ENCODE results near the gene TSPAN32. TPM values are rescaled to one million over a fixed set of nuclear protein-coding genes. Genes with fewer than 3 reads are reported as not detected.

Gene TSPAN32, protein sequence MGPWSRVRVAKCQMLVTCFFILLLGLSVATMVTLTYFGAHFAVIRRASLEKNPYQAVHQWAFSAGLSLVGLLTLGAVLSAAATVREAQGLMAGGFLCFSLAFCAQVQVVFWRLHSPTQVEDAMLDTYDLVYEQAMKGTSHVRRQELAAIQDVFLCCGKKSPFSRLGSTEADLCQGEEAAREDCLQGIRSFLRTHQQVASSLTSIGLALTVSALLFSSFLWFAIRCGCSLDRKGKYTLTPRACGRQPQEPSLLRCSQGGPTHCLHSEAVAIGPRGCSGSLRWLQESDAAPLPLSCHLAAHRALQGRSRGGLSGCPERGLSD
- 0.44 TPM for polyA plus RNA-seq (2012; ENCODE audit: insufficient read depth, insufficient read length)

GRCh38 chr11:2301631-2302305 is at the start of gene TSPAN32, which contains the start of gene C11orf21:
Gene TSPAN32 (plus strand): TSS chr11:2302013. CDS start chr11:2302150, 137 bp downstream.
Gene C11orf21 (minus strand): TSS chr11:2301918. CDS start chr11:2301808, 110 bp downstream.
- no peak within 1 kb of the TSS for H3K4me3 ChIP-seq (ENCODE audit: low read length)
- DNase-seq (ENCODE audit: low read depth, low spot score) = no peak

DNA sequence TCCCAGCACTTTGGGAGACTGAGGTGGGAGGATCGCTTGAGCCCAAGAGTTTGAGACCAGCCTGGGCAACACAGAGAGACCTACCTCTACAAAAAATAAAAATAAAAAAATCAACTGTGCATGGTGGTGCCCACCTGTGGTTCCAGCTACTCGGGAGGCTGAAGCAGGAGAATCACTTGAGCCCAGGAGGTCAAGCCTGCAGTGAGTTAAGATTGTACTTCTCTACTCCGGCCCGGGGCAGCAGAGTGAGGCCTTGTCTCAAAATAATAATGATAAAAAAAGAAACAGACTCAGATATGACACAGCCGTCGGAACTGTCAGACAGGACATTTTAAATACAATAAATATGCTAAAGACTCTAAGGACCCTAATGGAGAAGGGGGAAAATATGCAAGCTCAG is 49.8 kb upstream of the TSPAN32 start:
- H3K4me3 ChIP-seq (ENCODE audit: low read length) = no peak overlapping the region
- no peak for DNase-seq (ENCODE audit: low read depth, low spot score)

DNA sequence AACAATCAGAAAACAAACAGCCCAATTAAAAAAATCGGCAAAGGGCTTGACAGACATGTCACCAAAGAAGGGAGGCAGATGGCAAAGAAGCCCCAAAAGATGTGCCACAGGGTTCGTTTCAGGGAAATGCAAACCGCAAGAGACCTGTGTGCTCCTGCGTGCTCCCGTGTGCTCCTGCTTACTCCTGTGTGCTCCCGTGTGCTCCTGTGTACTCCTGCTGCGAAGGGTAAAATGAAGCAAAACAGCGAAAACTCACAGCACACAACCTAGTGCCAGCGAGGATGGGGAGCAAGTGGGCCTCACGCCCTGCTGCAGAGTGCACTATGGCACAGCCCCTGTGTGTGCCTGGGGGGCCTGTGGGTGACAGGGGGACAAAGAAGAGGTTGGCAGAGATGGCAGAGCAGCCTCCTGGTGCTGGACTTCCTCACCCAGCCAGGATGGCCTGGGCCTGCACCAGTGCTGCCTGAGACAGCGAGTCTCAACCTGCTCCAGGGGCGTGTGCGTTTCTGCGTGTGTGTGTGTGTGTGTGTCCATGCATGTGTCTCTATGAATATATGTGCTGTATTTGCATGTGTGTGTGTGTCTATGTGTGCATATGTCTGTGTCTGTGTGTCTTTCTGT is 45.4 kb upstream of the TSPAN32 start:
- no peak overlapping the region for H3K4me3 ChIP-seq (ENCODE audit: low read length)
- DNase-seq (ENCODE audit: low read depth, low spot score) = no peak

- H3K4me3 ChIP-seq (ENCODE audit: low read length) = no peak overlapping the region
- DNase-seq (ENCODE audit: low read depth, low spot score) = no peak
Observed at GRCh38 chr11:2256951-2257700, 44.7 kb upstream of the TSPAN32 start.

DNA sequence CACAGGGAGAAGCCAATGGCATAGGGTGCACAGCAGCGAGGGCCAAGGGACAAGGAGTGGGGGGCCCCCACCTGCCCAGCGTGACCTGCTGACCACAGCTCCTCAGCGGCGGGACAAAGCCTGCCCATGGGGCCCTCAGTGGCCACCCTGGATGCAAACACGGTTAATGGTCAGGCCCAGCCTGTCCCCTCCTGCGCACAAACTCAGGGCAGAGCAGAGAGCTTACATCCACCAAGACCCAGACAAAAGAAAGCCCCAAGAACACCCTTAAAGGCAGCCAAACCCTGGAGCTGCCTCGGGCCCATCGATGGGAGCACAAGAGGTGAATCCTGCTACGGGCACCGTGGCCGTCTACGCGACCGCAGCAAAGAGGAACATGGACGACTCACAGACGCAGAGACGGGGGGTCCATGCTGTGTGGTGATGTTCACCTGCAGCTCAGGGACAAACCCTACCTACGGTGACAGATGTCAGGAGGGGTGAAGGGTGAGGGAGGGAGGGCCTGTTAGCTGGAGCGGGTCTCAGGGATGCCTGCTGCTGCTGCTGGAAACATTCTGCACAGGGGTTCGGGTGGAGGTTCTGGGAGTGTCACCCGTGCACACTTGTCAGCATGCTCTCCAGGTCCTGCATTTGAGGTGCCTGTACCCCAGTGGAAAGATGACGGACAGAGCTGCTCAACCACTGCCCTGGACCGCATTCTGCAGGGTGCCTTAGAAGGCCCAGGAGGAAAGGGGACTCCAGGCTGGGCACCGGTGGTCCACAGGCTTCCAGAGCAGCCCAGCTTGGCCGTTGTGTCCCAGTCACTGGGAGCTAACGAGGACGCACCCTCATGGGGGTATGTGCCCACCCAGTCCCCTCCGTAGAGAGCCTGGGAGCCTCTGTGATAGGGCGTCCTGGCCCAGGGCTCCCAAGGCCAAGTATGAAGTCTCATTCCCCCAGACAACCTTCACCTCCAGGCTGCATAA is 43.0 kb upstream of the TSPAN32 start:
- no peak overlapping the region for H3K4me3 ChIP-seq (ENCODE audit: low read length)
- no peak for DNase-seq (ENCODE audit: low read depth, low spot score)

DNA sequence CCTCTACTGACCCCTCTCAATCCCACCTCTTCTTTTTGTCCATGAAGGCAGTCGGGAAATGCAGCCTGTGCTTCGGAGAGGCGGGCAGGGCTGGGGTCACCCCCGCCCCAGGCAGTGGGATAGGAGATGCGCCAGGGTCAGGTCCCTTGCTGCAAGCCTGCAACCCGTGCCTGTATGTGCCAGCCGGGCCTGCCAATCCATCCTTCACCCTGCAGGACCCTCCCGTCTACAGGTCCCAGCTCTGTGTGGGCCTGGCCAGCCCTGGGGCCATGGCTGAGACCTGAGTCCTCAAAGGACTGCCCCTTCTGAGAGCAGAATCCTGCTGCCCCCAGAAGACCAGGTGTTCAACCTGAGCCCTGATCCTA is 42.4 kb upstream of the TSPAN32 start:
- DNase-seq (ENCODE audit: low read depth, low spot score) = no peak
- H3K4me3 ChIP-seq (ENCODE audit: low read length) = no peak overlapping the region

GRCh38 chr11:2259897-2260451 is 41.8 kb upstream of the TSPAN32 start:
- no peak overlapping the region for H3K4me3 ChIP-seq (ENCODE audit: low read length)
- no peak for DNase-seq (ENCODE audit: low read depth, low spot score)

DNA sequence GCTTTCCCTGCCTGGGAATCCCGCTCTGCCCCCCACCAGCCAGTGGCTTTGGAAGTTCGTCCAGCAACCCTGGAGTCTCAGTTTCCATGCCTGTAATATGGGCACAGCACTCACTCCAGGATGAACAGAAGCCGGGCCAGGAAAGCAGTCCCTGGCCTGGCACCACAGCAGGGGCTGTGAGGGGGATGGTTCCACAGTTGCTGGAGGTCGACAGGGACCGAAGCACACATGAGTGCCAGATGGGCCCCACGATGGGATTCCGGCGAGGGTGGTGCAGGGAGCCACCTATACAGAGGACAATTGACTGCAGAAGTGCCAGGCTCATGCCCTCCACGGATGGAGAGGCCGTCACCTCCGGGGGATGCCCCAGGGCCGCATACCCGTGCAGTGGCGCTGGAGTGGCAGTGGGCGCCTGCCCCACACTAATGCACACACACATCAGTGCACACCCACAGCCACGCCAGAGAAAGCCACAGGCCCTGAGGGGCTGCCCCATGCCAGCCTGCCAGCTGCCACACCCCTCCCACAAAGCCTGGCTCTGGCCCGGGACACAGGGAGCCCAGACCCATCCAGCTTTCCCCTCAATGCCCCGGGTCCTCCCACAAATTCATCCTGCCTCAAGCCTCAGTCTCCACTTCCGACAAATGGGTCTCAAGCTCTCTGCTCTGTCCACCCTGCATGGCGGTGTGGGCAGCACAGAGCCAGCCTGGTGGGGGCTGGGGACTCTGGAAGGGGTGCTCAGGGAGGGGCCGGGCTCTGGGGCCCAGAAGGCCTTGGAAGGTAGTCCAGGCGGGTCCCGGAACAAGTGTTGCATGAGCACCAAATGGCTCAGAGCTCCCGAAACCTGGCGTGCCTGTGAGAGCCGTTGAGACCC is 41.1 kb upstream of the TSPAN32 start:
- no peak for DNase-seq (ENCODE audit: low read depth, low spot score)

DNA sequence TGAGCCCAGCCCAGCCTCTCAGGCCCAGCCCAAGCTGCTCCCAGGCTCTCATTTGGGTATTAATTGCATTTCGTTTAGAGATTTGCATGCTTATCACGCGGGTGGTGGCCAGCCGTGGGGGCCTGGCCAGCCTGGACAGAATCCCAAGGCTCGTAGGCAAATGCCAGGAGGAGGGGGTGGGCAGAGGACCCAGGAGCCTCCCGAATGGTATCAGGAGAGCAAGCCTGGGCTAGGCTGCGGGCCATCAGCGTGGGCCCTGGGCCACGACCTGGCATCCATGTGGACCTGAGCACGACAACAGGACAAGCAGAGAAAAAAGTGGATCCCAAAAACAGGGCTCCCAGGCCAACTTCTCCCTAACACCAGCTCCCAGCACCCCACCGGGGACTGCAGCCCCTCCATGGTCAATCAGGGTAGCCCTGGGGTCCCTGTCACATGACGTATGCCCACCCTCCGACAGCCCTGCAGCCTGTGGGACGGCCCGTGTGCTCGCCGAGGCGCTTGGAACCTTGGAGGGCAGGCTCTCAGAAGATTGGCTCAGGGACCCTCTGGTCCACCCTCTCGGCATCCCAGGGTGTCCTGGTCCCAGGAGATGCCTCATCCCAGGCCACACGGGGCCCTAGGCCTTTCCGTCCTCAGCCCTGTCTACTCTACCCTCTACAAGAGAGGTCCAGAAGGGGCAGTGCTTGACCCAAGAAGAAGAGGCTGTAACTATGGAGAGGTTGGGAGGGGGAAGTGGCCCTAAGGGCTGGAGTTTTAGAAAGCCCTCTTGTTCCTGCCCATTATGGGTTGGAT is 40.2 kb upstream of the TSPAN32 start:
- no peak overlapping the region for H3K4me3 ChIP-seq (ENCODE audit: low read length)
- no peak for DNase-seq (ENCODE audit: low read depth, low spot score)

More for the DNA sequence above, 41.1 kb upstream of the TSPAN32 start:
- no peak overlapping the region for H3K4me3 ChIP-seq (ENCODE audit: low read length)

DNA sequence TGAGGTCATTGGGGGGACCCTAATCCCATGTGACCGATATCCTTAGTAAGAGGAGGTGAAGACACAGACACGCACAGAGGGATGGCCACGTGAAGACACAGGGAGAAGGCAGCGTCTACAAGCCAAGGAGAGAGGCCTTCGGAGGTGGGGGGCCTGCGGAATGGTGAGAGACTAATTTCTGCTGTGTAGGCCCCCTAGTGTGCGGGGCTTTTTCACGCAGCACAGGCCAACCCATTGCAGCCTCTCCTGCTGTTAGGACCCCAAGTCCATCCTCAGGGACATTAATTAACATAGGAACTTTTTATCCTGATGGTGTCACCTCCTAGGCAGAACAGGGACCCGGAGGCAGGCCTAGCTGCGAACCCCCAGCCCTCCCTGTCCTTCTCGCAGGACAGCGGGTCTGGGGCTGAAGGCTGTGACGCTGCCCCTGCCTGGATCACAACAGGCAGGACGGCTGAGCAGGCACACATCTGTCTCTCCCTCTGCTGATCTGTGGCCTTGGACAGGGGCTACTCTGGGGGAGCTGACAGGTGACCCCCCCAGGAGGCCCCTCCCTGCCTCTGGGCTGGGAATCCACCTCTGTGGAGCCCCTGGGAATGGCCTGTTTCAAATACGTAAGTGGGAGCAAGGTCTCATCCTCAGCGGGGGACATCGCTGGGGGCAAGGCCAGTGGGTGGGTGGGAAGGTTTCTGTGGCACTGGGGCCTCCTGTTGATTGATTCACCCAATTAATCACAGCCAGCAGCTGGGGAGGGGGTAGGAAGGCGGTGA is 39.3 kb upstream of the TSPAN32 start:
- DNase-seq (ENCODE audit: low read depth, low spot score) = no peak

GRCh38 chr11:2263071-2263565 is 38.7 kb upstream of the TSPAN32 start:
- DNase-seq (ENCODE audit: low read depth, low spot score) = no peak

More for the DNA sequence above, 39.3 kb upstream of the TSPAN32 start:
- H3K4me3 ChIP-seq (ENCODE audit: low read length) = no peak overlapping the region

GRCh38 chr11:2263724-2264360 is 38.0 kb upstream of the TSPAN32 start:
- DNase-seq (ENCODE audit: low read depth, low spot score) = no peak
- no peak overlapping the region for H3K4me3 ChIP-seq (ENCODE audit: low read length)

More at GRCh38 chr11:2263071-2263565, 38.7 kb upstream of the TSPAN32 start:
- no peak overlapping the region for H3K4me3 ChIP-seq (ENCODE audit: low read length)

DNA sequence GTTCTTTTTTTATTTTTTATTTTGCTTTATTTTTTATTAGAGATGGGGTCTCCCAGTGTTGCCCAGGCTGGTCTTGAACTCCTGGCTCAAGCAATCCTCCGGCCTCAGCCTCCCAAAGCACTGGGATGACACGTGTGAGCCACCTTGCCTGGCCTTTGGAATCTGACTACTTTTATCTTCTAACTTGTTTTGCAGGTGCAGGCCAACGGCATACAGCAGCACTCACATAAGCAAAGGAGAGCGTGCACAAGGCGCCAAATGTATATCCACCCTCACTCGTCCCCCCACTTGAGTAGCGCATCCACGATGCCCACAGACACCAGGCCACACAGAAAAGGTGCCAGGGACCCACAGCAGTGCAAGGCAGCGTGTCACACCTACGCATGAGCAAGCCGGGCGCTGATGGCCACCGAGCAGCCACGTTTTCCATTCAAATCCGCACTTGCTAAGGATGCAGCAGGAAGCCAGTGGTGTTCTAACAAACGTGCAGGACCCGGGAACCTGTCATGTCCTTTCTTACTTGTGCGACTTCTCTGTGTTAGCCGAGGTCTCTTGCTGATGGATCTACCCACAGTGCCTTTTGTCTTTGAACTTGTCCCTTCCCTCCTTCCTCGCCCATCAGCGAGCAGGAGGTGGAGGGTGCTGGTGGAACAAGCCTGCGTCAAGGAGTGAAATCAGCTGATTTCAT is 37.3 kb upstream of the TSPAN32 start:
- no peak overlapping the region for H3K4me3 ChIP-seq (ENCODE audit: low read length)
- DNase-seq (ENCODE audit: low read depth, low spot score) = no peak

DNA sequence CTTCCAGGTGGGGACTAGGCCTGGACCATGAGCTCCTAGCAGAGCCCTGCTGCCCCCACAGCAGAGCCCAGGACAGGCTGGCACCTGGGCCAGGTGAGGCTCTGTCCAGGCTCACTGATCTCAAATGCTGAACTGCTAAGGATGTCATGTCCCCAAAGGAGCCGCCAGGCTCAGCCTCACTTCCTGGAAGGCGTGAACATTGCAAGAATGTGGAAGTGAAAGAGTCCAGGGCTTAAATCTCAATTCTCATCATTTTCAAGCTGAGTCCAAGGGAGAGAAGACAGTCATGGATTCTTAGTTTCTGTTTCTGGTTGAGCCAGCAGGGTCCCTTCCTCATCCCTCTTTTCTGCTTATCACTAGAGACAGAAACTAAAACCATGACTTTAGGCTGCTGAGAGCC is 36.4 kb upstream of the TSPAN32 start:
- DNase-seq (ENCODE audit: low read depth, low spot score) = peak; percentile 21
- H3K4me3 ChIP-seq (ENCODE audit: low read length) = no peak overlapping the region
